Caco-2 (cell line): ENCODE measurements around the gene SH3D19. TPM values are rescaled to one million over a fixed set of nuclear protein-coding genes. Genes with fewer than 3 reads are reported as not detected.

Experiments
- BruUV-seq: library from RNA; stranded (reverse); fragments of 400-500 nt; replicated peaks from 2 replicates; lab custom pipeline; 2021; lab: Mats Ljungman, UMichigan
- CTCF ChIA-PET: fragments of 300-600 bp; sonication (Branson Sonifier 250); formaldehyde crosslinking; loops from one replicate; lab custom pipeline; 2022; ENCODE audit warnings: antibody characterized with exemption; lab: Charles Lee
- POLR2A ChIA-PET: fragments of 300-600 bp; sonication (Branson Sonifier 250); formaldehyde crosslinking; loops from one replicate; lab custom pipeline; 2022; ENCODE audit warnings: antibody characterized with exemption; lab: Charles Lee
- DNase-seq, 2 experiments: peaks; one replicate each; pipeline versions ENCODE4 v3.0.0 to v3.0.0-alpha.2; 2020 to 2022
- H3K27me3 ChIP-seq: replicated peaks from 2 replicates; pipeline ENCODE4 v1.6.0; 2011; ENCODE audit warnings: low read length; ENCODE audit not compliant: control insufficient read depth, insufficient read depth
- H3K36me3 ChIP-seq: 2 replicates; pipeline ENCODE4 v1.5.1; 2011; ENCODE audit warnings: low read length; ENCODE audit not compliant: control insufficient read depth, insufficient read depth
- H3K4me1 ChIP-seq: fragments of 250-450 bp; sonication (Bioruptor Pico); 2 replicates; pipeline ENCODE4 v1.5.1; 2020; ENCODE audit warnings: mild to moderate bottlenecking
- H3K4me3 ChIP-seq: 2 replicates; pipeline ENCODE4 v1.5.1; 2011; ENCODE audit warnings: low read depth, mild to moderate bottlenecking, control low read depth, low read length
- H3K9me3 ChIP-seq: fragments of 250-450 bp; sonication (Bioruptor Pico); 2 replicates; pipeline ENCODE4 v1.5.1; 2020; ENCODE audit warnings: mild to moderate bottlenecking, moderate library complexity
- H3K27ac Mint-ChIP-seq: one replicate; pipeline ENCODE4 v1.8.0; 2022; ENCODE audit warnings: mixed read lengths; ENCODE audit not compliant: unreplicated experiment
- H3K27me3 Mint-ChIP-seq: one replicate; pipeline ENCODE4 v1.8.0; 2022; ENCODE audit warnings: mixed read lengths; ENCODE audit not compliant: insufficient read depth, unreplicated experiment
- H3K36me3 Mint-ChIP-seq: one replicate; pipeline ENCODE4 v1.8.0; 2022; ENCODE audit warnings: mild to moderate bottlenecking, mixed read lengths; ENCODE audit not compliant: insufficient read depth, unreplicated experiment
- H3K4me1 Mint-ChIP-seq: one replicate; pipeline ENCODE4 v1.8.0; 2022; ENCODE audit warnings: low read depth, mixed read lengths; ENCODE audit not compliant: unreplicated experiment
- H3K4me3 Mint-ChIP-seq: one replicate; pipeline ENCODE4 v1.8.0; 2022; ENCODE audit warnings: mild to moderate bottlenecking, moderate library complexity, mixed read lengths; ENCODE audit not compliant: unreplicated experiment
- H3K9me3 Mint-ChIP-seq: one replicate; pipeline ENCODE4 v1.8.0; 2022; ENCODE audit warnings: mixed read lengths; ENCODE audit not compliant: unreplicated experiment
- intact Hi-C: fragments of 100-400 bp; cut with micrococcal nuclease; formaldehyde crosslinking; loops from one replicate; pipeline ENCODE4 v1.10.0; 2022; ENCODE audit not compliant: unreplicated experiment
- total RNA-seq: library from RNA; stranded (reverse); gene quantifications from 2 replicates; pipeline ENCODE4 v1.2.3, GENCODE V29; 2022
- TF ChIP-seq, protein P1 (sequence below), 2 experiments: fragments of 200-600 bp in 1 of 2; IDR thresholded peaks; 1 replicate in 1 of 2; 2 replicates in 1 of 2; pipeline versions ENCODE4 v1.5.1 to v1.8.0; 2011 to 2022; ENCODE audit warnings: antibody characterized with exemption in 1 of 2, control low read depth in 1 of 2, inconsistent platforms in 1 of 2, low read depth in 1 of 2, low read length in 1 of 2, mild to moderate bottlenecking in 1 of 2, moderate library complexity in 1 of 2; ENCODE audit not compliant: insufficient read depth in 1 of 2, severe bottlenecking in 1 of 2, unreplicated experiment in 1 of 2

The SH3D19 gene
- total RNA-seq, 1 experiment from 2014 or later = 57.8 TPM

DNA sequence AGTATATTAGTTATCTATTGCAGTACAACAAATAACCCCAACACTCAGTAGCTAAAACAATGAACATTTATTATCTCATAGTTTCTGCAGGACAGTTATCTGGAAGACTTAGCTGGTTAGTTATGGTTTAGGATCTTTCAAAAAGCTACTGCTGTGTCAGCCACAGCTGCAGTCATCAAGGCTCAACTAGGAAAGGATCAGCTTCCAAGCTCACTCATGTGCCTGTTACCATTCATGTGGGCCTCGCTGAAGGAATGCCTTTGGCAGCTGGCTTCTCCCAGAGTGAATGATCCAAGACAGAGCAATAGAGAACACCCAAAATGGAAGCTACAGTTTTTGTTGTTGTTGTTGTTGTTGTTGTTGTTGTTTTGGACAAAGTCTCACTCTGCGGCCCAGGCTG lies 62.0 kb downstream of the SH3D19 start:
- peaks cover 10% of the 10 kb centered on the region for H3K36me3 Mint-ChIP-seq
- H3K9me3 ChIP-seq = no peaks in the 10 kb centered on the region
- no peak overlapping the region for H3K4me3 ChIP-seq
- H3K27me3 ChIP-seq = no peaks in the 10 kb centered on the region
- CTCF ChIA-PET = no interaction called here
- H3K36me3 ChIP-seq = no peaks in the 10 kb centered on the region
- POLR2A ChIA-PET = no interaction called here
- no peaks in the 10 kb centered on the region for H3K27me3 Mint-ChIP-seq
- H3K27ac Mint-ChIP-seq = no peak overlapping the region
- H3K4me1 Mint-ChIP-seq = peaks cover 10% of the 10 kb centered on the region
- DNase-seq = no peak
- H3K4me1 ChIP-seq = peaks cover 12% of the 10 kb centered on the region
- no peaks in the 10 kb centered on the region for H3K9me3 Mint-ChIP-seq
- H3K4me3 Mint-ChIP-seq = no peak overlapping the region
- intact Hi-C loops = no loop called here
- TF ChIP-seq, protein P1, sequence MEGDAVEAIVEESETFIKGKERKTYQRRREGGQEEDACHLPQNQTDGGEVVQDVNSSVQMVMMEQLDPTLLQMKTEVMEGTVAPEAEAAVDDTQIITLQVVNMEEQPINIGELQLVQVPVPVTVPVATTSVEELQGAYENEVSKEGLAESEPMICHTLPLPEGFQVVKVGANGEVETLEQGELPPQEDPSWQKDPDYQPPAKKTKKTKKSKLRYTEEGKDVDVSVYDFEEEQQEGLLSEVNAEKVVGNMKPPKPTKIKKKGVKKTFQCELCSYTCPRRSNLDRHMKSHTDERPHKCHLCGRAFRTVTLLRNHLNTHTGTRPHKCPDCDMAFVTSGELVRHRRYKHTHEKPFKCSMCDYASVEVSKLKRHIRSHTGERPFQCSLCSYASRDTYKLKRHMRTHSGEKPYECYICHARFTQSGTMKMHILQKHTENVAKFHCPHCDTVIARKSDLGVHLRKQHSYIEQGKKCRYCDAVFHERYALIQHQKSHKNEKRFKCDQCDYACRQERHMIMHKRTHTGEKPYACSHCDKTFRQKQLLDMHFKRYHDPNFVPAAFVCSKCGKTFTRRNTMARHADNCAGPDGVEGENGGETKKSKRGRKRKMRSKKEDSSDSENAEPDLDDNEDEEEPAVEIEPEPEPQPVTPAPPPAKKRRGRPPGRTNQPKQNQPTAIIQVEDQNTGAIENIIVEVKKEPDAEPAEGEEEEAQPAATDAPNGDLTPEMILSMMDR (IDR thresholded peaks at IDR 0.05; ENCODE audit: insufficient read depth in 1 of 2, low read depth in 1 of 2, low read length in 1 of 2, severe bottlenecking in 1 of 2, unreplicated experiment in 1 of 2) = no peak
- BruUV-seq = no TSS peak

GRCh38 chr4:151260526-151260925 lies 64.9 kb downstream of the SH3D19 start:
- H3K27ac Mint-ChIP-seq = peak overlapping the region; percentile 26
- no peaks in the 10 kb centered on the region for H3K9me3 Mint-ChIP-seq
- ChIA-PET POLR2A (interaction anchor here (0.6 kb wide), 1 partner anchor 64 kb away, joined by 3 read pairs; no protein-coding TSS in a partner anchor), CTCF (no interaction called here)
- no peaks in the 10 kb centered on the region for H3K4me1 Mint-ChIP-seq
- H3K9me3 ChIP-seq = no peaks in the 10 kb centered on the region
- peaks cover 26% of the 10 kb centered on the region for H3K36me3 Mint-ChIP-seq
- BruUV-seq = no TSS peak
- H3K4me1 ChIP-seq = no peaks in the 10 kb centered on the region
- TF ChIP-seq, protein P1 (IDR thresholded peaks at IDR 0.05; ENCODE audit: insufficient read depth in 1 of 2, low read depth in 1 of 2, low read length in 1 of 2, severe bottlenecking in 1 of 2, unreplicated experiment in 1 of 2) = no peak
- DNase-seq = no peak
- H3K4me3 ChIP-seq = no peak overlapping the region
- H3K27me3 ChIP-seq = no peaks in the 10 kb centered on the region
- no peaks in the 10 kb centered on the region for H3K36me3 ChIP-seq
- H3K4me3 Mint-ChIP-seq = no peak overlapping the region
- no peaks in the 10 kb centered on the region for H3K27me3 Mint-ChIP-seq
- intact Hi-C loops = no loop called here

DNA sequence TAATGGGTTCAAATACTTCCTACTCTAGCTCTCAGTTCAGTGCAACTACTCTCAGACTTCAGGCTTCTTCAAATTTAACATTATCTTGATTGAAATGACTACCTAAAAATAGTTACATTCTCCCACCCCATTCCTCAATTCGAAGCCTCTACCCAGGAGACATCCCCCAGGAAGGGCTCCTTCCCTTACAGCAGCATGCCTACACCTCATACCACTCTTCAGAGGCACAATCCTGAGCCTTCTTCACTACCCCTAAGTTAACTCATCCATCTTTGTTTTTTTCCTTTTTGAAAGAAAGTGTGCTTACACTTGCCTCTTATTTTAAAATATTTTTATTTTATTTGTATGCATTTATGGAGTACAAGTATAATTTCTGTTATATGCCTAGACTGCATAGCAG lies 65.7 kb downstream of the SH3D19 start:
- Histone ChIP-seq H3K36me3 (no peaks in the 10 kb centered on the region), H3K27me3 (no peaks in the 10 kb centered on the region), H3K9me3 (no peaks in the 10 kb centered on the region), H3K4me1 (no peaks in the 10 kb centered on the region), H3K4me3 (no peak overlapping the region)
- no peaks in the 10 kb centered on the region for H3K4me1 Mint-ChIP-seq
- no TSS peak for BruUV-seq
- no peak for DNase-seq
- peaks cover 30% of the 10 kb centered on the region for H3K36me3 Mint-ChIP-seq
- ChIA-PET POLR2A (no interaction called here), CTCF (no interaction called here)
- TF ChIP-seq, protein P1 (IDR thresholded peaks at IDR 0.05; ENCODE audit: insufficient read depth in 1 of 2, low read depth in 1 of 2, low read length in 1 of 2, severe bottlenecking in 1 of 2, unreplicated experiment in 1 of 2) = no peak
- peak overlapping the region; percentile 26 for H3K27ac Mint-ChIP-seq
- H3K27me3 Mint-ChIP-seq = no peaks in the 10 kb centered on the region
- H3K9me3 Mint-ChIP-seq = no peaks in the 10 kb centered on the region
- H3K4me3 Mint-ChIP-seq = no peak overlapping the region
- intact Hi-C loops = no loop called here
